IPS DF 6.9 (cell line): ENCODE measurements around the gene PKD2L2.

ENCODE experiments used
- DNase-seq: peaks from one replicate; pipeline ENCODE4 v3.0.0-alpha.2; 2013; ENCODE audit warnings: low read depth, low spot score
- H3K27ac ChIP-seq: one replicate; pipeline ENCODE4 v1.5.1; 2013; ENCODE audit warnings: low read length, control low read depth
- H3K27me3 ChIP-seq: 2 replicates; pipeline ENCODE4 v1.6.1; 2013; ENCODE audit warnings: mild to moderate bottlenecking, low read length; ENCODE audit not compliant: control insufficient read depth, insufficient read depth
- H3K36me3 ChIP-seq: 2 replicates; pipeline ENCODE4 v1.6.1; 2013; ENCODE audit warnings: low read length; ENCODE audit not compliant: control insufficient read depth, insufficient read depth
- H3K4me1 ChIP-seq: 2 replicates; pipeline ENCODE4 v1.6.1; 2013; ENCODE audit warnings: low read length; ENCODE audit not compliant: control insufficient read depth, insufficient read depth
- H3K4me3 ChIP-seq: 2 replicates; pipeline ENCODE4 v1.5.1; 2013; ENCODE audit warnings: mild to moderate bottlenecking, low read length
- H3K9me3 ChIP-seq: 2 replicates; pipeline ENCODE4 v1.6.1; 2013; ENCODE audit warnings: low read length, inconsistent platforms; ENCODE audit not compliant: control insufficient read depth, insufficient read depth
- WGBS: extraction: QIAGEN DNeasy Blood & Tissue Kit; methylation state at CpG from one replicate; pipeline ENCODE4 v1.1.7; 2013; ENCODE audit warnings: mixed read lengths, missing lambda C conversion rate; ENCODE audit not compliant: insufficient read length, insufficient coverage; 5-methylcytosine and 5-hydroxymethylcytosine counted together

PKD2L2 gene

GRCh38 chr5:137888466-137888862 is 793 bp upstream of the PKD2L2 start:
- no CpG with 5 or more reads among the region's 7 CpGs for WGBS

GRCh38 chr5:137890845-137891244 is 1.6 kb downstream of the PKD2L2 start:
- no peaks in the 10 kb centered on the region for H3K9me3 ChIP-seq
- no peak overlapping the region for H3K4me3 ChIP-seq
- no CpG with 5 or more reads among the region's 1 CpG for WGBS
- H3K27ac ChIP-seq, result no peak overlapping the region
- peaks cover 3% of the 10 kb centered on the region; the same call in 1 of the 2 replicates for H3K4me1 ChIP-seq
- DNase-seq, result no peak
- H3K36me3 ChIP-seq, result no peaks in the 10 kb centered on the region
- no peaks in the 10 kb centered on the region for H3K27me3 ChIP-seq

More at GRCh38 chr5:137888466-137888862, 793 bp upstream of the PKD2L2 start:
- no peak overlapping the region for H3K4me3 ChIP-seq
- no peak overlapping the region for H3K27ac ChIP-seq
- H3K9me3 ChIP-seq, result no peaks in the 10 kb centered on the region
- peaks cover 3% of the 10 kb centered on the region; the same call in 1 of the 2 replicates for H3K4me1 ChIP-seq
- DNase-seq, result no peak
- H3K36me3 ChIP-seq, result no peaks in the 10 kb centered on the region
- no peaks in the 10 kb centered on the region for H3K27me3 ChIP-seq

- no peak for DNase-seq
- no CpG with 5 or more reads among the region's 3 CpGs for WGBS
These were observed 2.6 kb downstream of the PKD2L2 start for GRCh38 chr5:137891849-137892248.

GRCh38 chr5:137894586-137894985 is 5.3 kb downstream of the PKD2L2 start:
- Histone ChIP-seq H3K4me3 (no peak overlapping the region), H3K9me3 (no peaks in the 10 kb centered on the region), H3K36me3 (no peaks in the 10 kb centered on the region), H3K27ac (no peak overlapping the region), H3K27me3 (no peaks in the 10 kb centered on the region), H3K4me1 (peaks cover 1% of the 10 kb centered on the region; the same call in 1 of the 2 replicates)
- no peak for DNase-seq

More at GRCh38 chr5:137891849-137892248, 2.6 kb downstream of the PKD2L2 start:
- Histone ChIP-seq H3K4me1 (peaks cover 3% of the 10 kb centered on the region; the same call in 1 of the 2 replicates), H3K9me3 (no peaks in the 10 kb centered on the region), H3K27me3 (no peaks in the 10 kb centered on the region), H3K36me3 (no peaks in the 10 kb centered on the region), H3K4me3 (no peak overlapping the region), H3K27ac (no peak overlapping the region)

- Histone ChIP-seq H3K4me3 (no peak overlapping the region), H3K27ac (no peak overlapping the region), H3K9me3 (no peaks in the 10 kb centered on the region), H3K4me1 (no peaks in the 10 kb centered on the region), H3K27me3 (no peaks in the 10 kb centered on the region), H3K36me3 (no peaks in the 10 kb centered on the region)
- no CpG with 5 or more reads among the region's 3 CpGs for WGBS
- DNase-seq, result no peak
These were observed 7.3 kb downstream of the PKD2L2 start for GRCh38 chr5:137896560-137896959.

GRCh38 chr5:137899493-137899892 is 10.2 kb downstream of the PKD2L2 start:
- Histone ChIP-seq H3K4me1 (no peaks in the 10 kb centered on the region), H3K27me3 (no peaks in the 10 kb centered on the region), H3K4me3 (no peak overlapping the region), H3K36me3 (no peaks in the 10 kb centered on the region), H3K27ac (no peak overlapping the region), H3K9me3 (no peaks in the 10 kb centered on the region)
- no peak for DNase-seq
- no CpG with 5 or more reads among the region's 3 CpGs for WGBS

GRCh38 chr5:137901011-137901817 is 12.0 kb downstream of the PKD2L2 start:
- Histone ChIP-seq H3K36me3 (no peaks in the 10 kb centered on the region), H3K27me3 (no peaks in the 10 kb centered on the region), H3K9me3 (no peaks in the 10 kb centered on the region), H3K27ac (no peak overlapping the region), H3K4me3 (no peak overlapping the region), H3K4me1 (no peaks in the 10 kb centered on the region)
- no CpG with 5 or more reads among the region's 5 CpGs for WGBS
- no peak for DNase-seq

GRCh38 chr5:137902408-137903133 is 13.3 kb downstream of the PKD2L2 start:
- Histone ChIP-seq H3K4me3 (no peak overlapping the region), H3K27ac (no peak overlapping the region), H3K36me3 (no peaks in the 10 kb centered on the region), H3K4me1 (no peaks in the 10 kb centered on the region), H3K27me3 (no peaks in the 10 kb centered on the region), H3K9me3 (no peaks in the 10 kb centered on the region)
- no peak for DNase-seq
- no CpG with 5 or more reads among the region's 1 CpG for WGBS

- no peaks in the 10 kb centered on the region for H3K9me3 ChIP-seq
- no peak for DNase-seq
- H3K4me3 ChIP-seq, result no peak overlapping the region
- H3K4me1 ChIP-seq, result no peaks in the 10 kb centered on the region
- H3K27ac ChIP-seq, result no peak overlapping the region
- no CpG with 5 or more reads among the region's 2 CpGs for WGBS
- no peaks in the 10 kb centered on the region for H3K36me3 ChIP-seq
- no peaks in the 10 kb centered on the region for H3K27me3 ChIP-seq
These were observed 25.5 kb downstream of the PKD2L2 start for GRCh38 chr5:137914758-137915157.

GRCh38 chr5:137916923-137917322 is 27.7 kb downstream of the PKD2L2 start:
- Histone ChIP-seq H3K36me3 (no peaks in the 10 kb centered on the region), H3K4me3 (no peak overlapping the region), H3K27me3 (no peaks in the 10 kb centered on the region), H3K9me3 (no peaks in the 10 kb centered on the region), H3K27ac (no peak overlapping the region), H3K4me1 (no peaks in the 10 kb centered on the region)
- no CpG with 5 or more reads among the region's 1 CpG for WGBS
- no peak for DNase-seq
